ENCODE measurements around the gene MCU.
"Not testable (repeated sequence)": the region's sequence is repeated elsewhere in the genome, so short reads cannot be mapped to it uniquely, and the experiment has no call there.

The MCU gene

GRCh38 chr10:72732521-72732920 is 40.6 kb downstream of the MCU start:
- no peak overlapping the region for H3K4me3 ChIP-seq (ENCODE audit: low read depth in 1 of 2, low read length in 2 of 2)
- H3K9me3 ChIP-seq (ENCODE audit: control insufficient read depth in 1 of 2, low read length in 2 of 2): no peaks in the 10 kb centered on the region
- no peak overlapping the region for H3K27ac ChIP-seq (ENCODE audit: low read length)
- no peaks in the 10 kb centered on the region for H3K27me3 ChIP-seq (ENCODE audit: low read depth, low read length)
- H3K4me1 ChIP-seq (ENCODE audit: control insufficient read depth in 1 of 2, insufficient read depth in 2 of 2, low read length in 2 of 2): peaks cover 16% of the 10 kb centered on the region in 2 donors
- H3K36me3 ChIP-seq (ENCODE audit: control insufficient read depth in 1 of 2, insufficient read depth in 2 of 2, low read length in 2 of 2): no peaks in the 10 kb centered on the region

GRCh38 chr10:72733989-72734388 is 42.0 kb downstream of the MCU start:
- H3K27me3 ChIP-seq (ENCODE audit: low read depth, low read length): no peaks in the 10 kb centered on the region
- no peak overlapping the region for H3K4me3 ChIP-seq (ENCODE audit: low read depth in 1 of 2, low read length in 2 of 2)
- no peak overlapping the region for H3K27ac ChIP-seq (ENCODE audit: low read length)
- peaks cover 23 to 28% of the 10 kb centered on the region in 2 donors for H3K4me1 ChIP-seq (ENCODE audit: control insufficient read depth in 1 of 2, insufficient read depth in 2 of 2, low read length in 2 of 2)
- no peaks in the 10 kb centered on the region for H3K36me3 ChIP-seq (ENCODE audit: control insufficient read depth in 1 of 2, insufficient read depth in 2 of 2, low read length in 2 of 2)
- H3K9me3 ChIP-seq (ENCODE audit: control insufficient read depth in 1 of 2, low read length in 2 of 2): no peaks in the 10 kb centered on the region

GRCh38 chr10:72735288-72735936 is 43.5 kb downstream of the MCU start:
- H3K9me3 ChIP-seq (ENCODE audit: control insufficient read depth in 1 of 2, low read length in 2 of 2): no peaks in the 10 kb centered on the region
- peak overlapping the region; percentile 25 for H3K27ac ChIP-seq (ENCODE audit: low read length)
- H3K4me1 ChIP-seq (ENCODE audit: control insufficient read depth in 1 of 2, insufficient read depth in 2 of 2, low read length in 2 of 2): peaks cover 23 to 37% of the 10 kb centered on the region in 2 donors
- no peaks in the 10 kb centered on the region for H3K27me3 ChIP-seq (ENCODE audit: low read depth, low read length)
- no peak overlapping the region for H3K4me3 ChIP-seq (ENCODE audit: low read depth in 1 of 2, low read length in 2 of 2)
- no peaks in the 10 kb centered on the region for H3K36me3 ChIP-seq (ENCODE audit: control insufficient read depth in 1 of 2, insufficient read depth in 2 of 2, low read length in 2 of 2)

DNA sequence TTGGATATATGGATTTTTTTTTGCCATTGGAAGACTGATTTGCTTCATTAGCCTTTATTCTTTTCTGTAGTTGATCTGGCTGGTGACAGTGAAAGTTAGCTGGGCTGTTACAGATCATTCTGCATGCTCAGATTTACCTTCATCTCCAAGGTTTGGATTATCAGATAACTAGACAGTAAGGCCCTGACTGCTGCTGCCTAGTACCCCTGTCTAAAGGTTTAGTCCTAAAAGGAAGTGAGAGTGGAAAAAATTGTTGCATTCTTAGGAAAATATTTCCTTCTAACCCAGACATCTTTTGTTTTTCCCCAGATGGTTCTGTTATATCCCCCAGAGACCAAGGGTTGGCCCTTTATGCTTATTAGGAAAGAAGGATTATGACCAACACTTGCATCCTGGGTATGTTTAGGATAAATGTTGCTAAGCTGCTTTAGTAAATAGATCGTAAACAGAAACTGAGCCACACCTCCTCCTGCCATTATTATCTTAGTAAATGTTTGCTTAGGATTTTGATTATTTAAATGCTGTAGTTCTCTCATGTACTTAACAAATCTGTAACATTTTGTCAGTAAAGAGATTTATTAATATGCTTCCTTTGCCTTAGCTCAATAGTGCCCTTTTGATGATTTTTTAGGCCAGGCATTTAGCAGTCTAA is 44.4 kb downstream of the MCU start:
- Histone ChIP-seq H3K4me1 (ENCODE audit: control insufficient read depth in 1 of 2, insufficient read depth in 2 of 2, low read length in 2 of 2) (peaks cover 23 to 37% of the 10 kb centered on the region in 2 donors), H3K27me3 (ENCODE audit: low read depth, low read length) (no peaks in the 10 kb centered on the region), H3K36me3 (ENCODE audit: control insufficient read depth in 1 of 2, insufficient read depth in 2 of 2, low read length in 2 of 2) (no peaks in the 10 kb centered on the region), H3K9me3 (ENCODE audit: control insufficient read depth in 1 of 2, low read length in 2 of 2) (no peaks in the 10 kb centered on the region), H3K27ac (ENCODE audit: low read length) (peak overlapping the region; percentile 25), H3K4me3 (ENCODE audit: low read depth in 1 of 2, low read length in 2 of 2) (peak overlapping the region in 1 of 2 donors; percentile 7)

GRCh38 chr10:72736828-72737220 is 44.9 kb downstream of the MCU start:
- H3K27ac ChIP-seq (ENCODE audit: low read length): peak overlapping the region; percentile 25
- H3K27me3 ChIP-seq (ENCODE audit: low read depth, low read length): no peaks in the 10 kb centered on the region
- no peaks in the 10 kb centered on the region for H3K36me3 ChIP-seq (ENCODE audit: control insufficient read depth in 1 of 2, insufficient read depth in 2 of 2, low read length in 2 of 2)
- H3K4me1 ChIP-seq (ENCODE audit: control insufficient read depth in 1 of 2, insufficient read depth in 2 of 2, low read length in 2 of 2): peaks cover 23 to 37% of the 10 kb centered on the region in 2 donors
- H3K9me3 ChIP-seq (ENCODE audit: control insufficient read depth in 1 of 2, low read length in 2 of 2): no peaks in the 10 kb centered on the region
- H3K4me3 ChIP-seq (ENCODE audit: low read depth in 1 of 2, low read length in 2 of 2): no peak overlapping the region

DNA sequence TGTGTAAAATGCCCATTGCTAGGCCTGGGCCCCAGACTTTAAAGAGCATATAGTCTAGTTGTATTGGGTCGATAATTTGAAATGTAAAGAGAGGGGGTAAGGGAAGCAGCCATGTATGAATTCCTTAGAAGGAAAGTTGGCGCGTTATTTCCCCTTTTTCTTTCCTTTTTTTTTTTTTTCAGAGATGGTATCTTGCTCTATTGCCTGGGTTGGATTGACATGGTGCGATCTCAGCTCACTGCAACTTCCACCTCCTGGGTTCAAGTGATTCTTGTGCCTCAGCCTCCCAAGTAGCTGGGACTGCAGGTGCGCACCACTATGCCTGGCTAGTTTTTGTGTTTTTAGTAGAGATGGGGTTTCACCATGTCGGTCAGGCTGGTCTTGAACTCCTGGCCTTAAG is 45.4 kb downstream of the MCU start:
- H3K27me3 ChIP-seq (ENCODE audit: low read depth, low read length); H3K36me3 ChIP-seq (ENCODE audit: control insufficient read depth in 1 of 2, insufficient read depth in 2 of 2, low read length in 2 of 2); H3K9me3 ChIP-seq (ENCODE audit: control insufficient read depth in 1 of 2, low read length in 2 of 2); H3K4me3 ChIP-seq (ENCODE audit: low read depth in 1 of 2, low read length in 2 of 2): not testable (repeated sequence)
- H3K27ac ChIP-seq (ENCODE audit: low read length): peak overlapping the region; percentile 25
- H3K4me1 ChIP-seq (ENCODE audit: control insufficient read depth in 1 of 2, insufficient read depth in 2 of 2, low read length in 2 of 2): peaks cover 23 to 37% of the 10 kb centered on the region in 2 donors

GRCh38 chr10:72738486-72738885 is 46.5 kb downstream of the MCU start:
- Histone ChIP-seq H3K36me3 (ENCODE audit: control insufficient read depth in 1 of 2, insufficient read depth in 2 of 2, low read length in 2 of 2) (no peaks in the 10 kb centered on the region), H3K27ac (ENCODE audit: low read length) (peak overlapping the region; percentile 58), H3K9me3 (ENCODE audit: control insufficient read depth in 1 of 2, low read length in 2 of 2) (no peaks in the 10 kb centered on the region), H3K4me1 (ENCODE audit: control insufficient read depth in 1 of 2, insufficient read depth in 2 of 2, low read length in 2 of 2) (peaks cover 23 to 37% of the 10 kb centered on the region in 2 donors), H3K4me3 (ENCODE audit: low read depth in 1 of 2, low read length in 2 of 2) (peak overlapping the region in 1 of 2 donors; percentile 13), H3K27me3 (ENCODE audit: low read depth, low read length) (no peaks in the 10 kb centered on the region)

DNA sequence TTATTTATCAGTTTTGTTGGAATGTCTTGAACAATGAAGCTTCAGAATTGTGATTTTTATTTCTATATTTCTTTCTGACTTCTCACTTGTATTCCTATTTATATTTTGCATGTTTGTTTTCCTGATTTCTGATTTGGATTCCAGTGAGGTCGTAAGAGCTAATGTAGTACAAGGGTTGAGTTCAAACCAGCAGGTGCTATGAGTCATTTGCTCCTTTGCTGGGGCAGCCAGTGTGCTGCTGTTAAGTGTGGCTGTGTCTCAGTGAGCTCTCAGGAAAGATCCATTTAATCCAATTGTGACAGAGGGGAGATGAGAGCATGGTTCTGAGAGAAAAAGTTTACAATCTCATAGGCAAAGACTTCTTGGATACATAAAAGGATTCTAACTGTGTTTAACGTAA is 48.6 kb downstream of the MCU start:
- no peak overlapping the region for H3K27ac ChIP-seq (ENCODE audit: low read length)
- peaks cover 23 to 36% of the 10 kb centered on the region in 2 donors for H3K4me1 ChIP-seq (ENCODE audit: control insufficient read depth in 1 of 2, insufficient read depth in 2 of 2, low read length in 2 of 2)
- no peaks in the 10 kb centered on the region for H3K27me3 ChIP-seq (ENCODE audit: low read depth, low read length)
- no peaks in the 10 kb centered on the region for H3K36me3 ChIP-seq (ENCODE audit: control insufficient read depth in 1 of 2, insufficient read depth in 2 of 2, low read length in 2 of 2)
- no peak overlapping the region for H3K4me3 ChIP-seq (ENCODE audit: low read depth in 1 of 2, low read length in 2 of 2)
- no peaks in the 10 kb centered on the region for H3K9me3 ChIP-seq (ENCODE audit: control insufficient read depth in 1 of 2, low read length in 2 of 2)

DNA sequence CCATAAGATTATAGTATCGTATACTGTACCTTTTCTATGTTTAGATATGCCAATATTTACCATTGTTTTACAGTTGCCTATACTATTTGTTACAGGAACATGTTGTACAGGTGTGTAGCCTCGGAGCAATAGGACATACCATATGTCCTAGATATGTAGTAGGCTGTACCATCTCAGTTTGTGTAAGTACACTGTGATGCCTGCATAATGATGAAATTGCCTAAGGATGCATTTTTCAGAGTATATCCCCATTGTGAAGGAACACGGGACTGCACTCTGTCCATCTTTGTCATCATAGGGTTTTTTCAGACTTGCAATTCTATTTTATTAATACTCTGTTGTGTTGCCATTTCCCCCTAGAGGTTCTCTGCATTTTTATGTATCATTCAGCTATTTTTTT is 50.1 kb downstream of the MCU start:
- peaks cover 14 to 38% of the 10 kb centered on the region in 2 donors for H3K4me1 ChIP-seq (ENCODE audit: control insufficient read depth in 1 of 2, insufficient read depth in 2 of 2, low read length in 2 of 2)
- H3K36me3 ChIP-seq (ENCODE audit: control insufficient read depth in 1 of 2, insufficient read depth in 2 of 2, low read length in 2 of 2): no peaks in the 10 kb centered on the region
- no peaks in the 10 kb centered on the region for H3K9me3 ChIP-seq (ENCODE audit: control insufficient read depth in 1 of 2, low read length in 2 of 2)
- H3K27me3 ChIP-seq (ENCODE audit: low read depth, low read length): no peaks in the 10 kb centered on the region
- H3K4me3 ChIP-seq (ENCODE audit: low read depth in 1 of 2, low read length in 2 of 2): no peak overlapping the region
- H3K27ac ChIP-seq (ENCODE audit: low read length): no peak overlapping the region

GRCh38 chr10:72742797-72743196 is 50.9 kb downstream of the MCU start:
- no peak overlapping the region for H3K27ac ChIP-seq (ENCODE audit: low read length)
- H3K9me3 ChIP-seq (ENCODE audit: control insufficient read depth in 1 of 2, low read length in 2 of 2): no peaks in the 10 kb centered on the region
- no peak overlapping the region for H3K4me3 ChIP-seq (ENCODE audit: low read depth in 1 of 2, low read length in 2 of 2)
- no peaks in the 10 kb centered on the region for H3K36me3 ChIP-seq (ENCODE audit: control insufficient read depth in 1 of 2, insufficient read depth in 2 of 2, low read length in 2 of 2)
- H3K27me3 ChIP-seq (ENCODE audit: low read depth, low read length): no peaks in the 10 kb centered on the region
- H3K4me1 ChIP-seq (ENCODE audit: control insufficient read depth in 1 of 2, insufficient read depth in 2 of 2, low read length in 2 of 2): peaks cover 14 to 34% of the 10 kb centered on the region in 2 donors

DNA sequence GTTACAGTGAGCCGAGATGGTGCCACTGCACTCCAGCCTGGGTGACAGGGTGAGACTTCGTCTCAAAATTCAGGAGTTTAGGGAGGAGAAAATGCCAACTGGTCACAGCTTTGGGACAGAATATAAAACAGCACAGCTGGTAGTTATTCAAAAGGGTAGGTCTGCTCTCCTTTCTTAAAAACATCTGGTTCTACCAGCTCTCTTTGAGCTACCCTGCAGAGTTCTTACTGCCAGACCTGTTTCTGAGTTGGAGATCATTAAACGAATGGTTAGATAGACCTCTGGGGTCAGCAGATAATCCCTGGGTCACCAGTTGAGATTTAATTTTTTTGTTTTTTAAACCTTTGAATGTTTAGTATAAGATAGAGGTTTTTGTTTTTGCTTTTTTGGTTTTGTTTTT is 52.6 kb downstream of the MCU start:
- Histone ChIP-seq H3K27me3 (ENCODE audit: low read depth, low read length) (no peaks in the 10 kb centered on the region), H3K9me3 (ENCODE audit: control insufficient read depth in 1 of 2, low read length in 2 of 2) (no peaks in the 10 kb centered on the region), H3K27ac (ENCODE audit: low read length) (no peak overlapping the region), H3K4me1 (ENCODE audit: control insufficient read depth in 1 of 2, insufficient read depth in 2 of 2, low read length in 2 of 2) (peaks cover 7 to 21% of the 10 kb centered on the region in 2 donors), H3K36me3 (ENCODE audit: control insufficient read depth in 1 of 2, insufficient read depth in 2 of 2, low read length in 2 of 2) (no peaks in the 10 kb centered on the region), H3K4me3 (ENCODE audit: low read depth in 1 of 2, low read length in 2 of 2) (no peak overlapping the region)

Data from muscle layer of duodenum (tissue), 2 donors.